ENCODE results near the gene FGFR4. TPM values are rescaled to one million over a fixed set of nuclear protein-coding genes. Genes with fewer than 3 reads are reported as not detected.
A peak's percentile ranks its signal among the peaks of the same experiment; 100 is the strongest.

FGFR4 gene
- 10 to 100 TPM; 33.7 to 63.9 TPM for total RNA-seq

GRCh38 chr5:177086654-177087397, at the start of gene FGFR4:
TSS of gene FGFR4 (plus strand) at chr5:177086915. CDS start at chr5:177089603, 2,688 bp downstream.
- intact Hi-C loops (cut with DNase I) = no loop called here
- peak; percentile 87 for ATAC-seq
- peaks cover 50% of the 10 kb centered on the region for H3K4me1 ChIP-seq
- H3K36me3 ChIP-seq (replicated peaks in 1 of 2; ENCODE audit: insufficient read depth in 1 of 2, low read depth in 2 of 2) = no peaks in the 10 kb centered on the region
- peak; percentile 84 to 93 (median 89) for DNase-seq
- no peaks in the 10 kb centered on the region for H3K27me3 ChIP-seq
- H3K27ac ChIP-seq = peak within 1 kb of the TSS; percentile 68 to 89 (median 80)
- H3K9me3 ChIP-seq = no peaks in the 10 kb centered on the region
- peak; percentile 60 to 85 (median 74) for TF ChIP-seq POLR2A (IDR thresholded peaks at IDR 0.05)
- peak; percentile 70 to 90 (median 86) for TF ChIP-seq CTCF (IDR thresholded peaks at IDR 0.05)
- WGBS, 2 donors = 0 to 2% methylated on average over 4 to 51 of the region's 68 CpGs
- H3K4me3 ChIP-seq = no peak within 1 kb of the TSS

- TF ChIP-seq POLR2A (IDR thresholded peaks at IDR 0.05) = no peak
- TF ChIP-seq CTCF (IDR thresholded peaks at IDR 0.05) = no peak
- Histone ChIP-seq H3K27me3 (no peaks in the 10 kb centered on the region), H3K4me3 (no peak overlapping the region), H3K27ac (no peak overlapping the region), H3K4me1 (no peaks in the 10 kb centered on the region), H3K9me3 (no peaks in the 10 kb centered on the region), H3K36me3 (replicated peaks in 1 of 2; ENCODE audit: insufficient read depth in 1 of 2, low read depth in 2 of 2) (no peaks in the 10 kb centered on the region)
- DNase-seq (no peak), ATAC-seq (no peak)
- intact Hi-C loops (cut with DNase I) = no loop called here
- WGBS, 2 donors = 97% methylated on average over 5 of the region's 5 CpGs
These were observed 49.8 kb upstream of the FGFR4 start for GRCh38 chr5:177036921-177037320.

GRCh38 chr5:177040814-177041420, 45.8 kb upstream of the FGFR4 start:
- no peak for DNase-seq
- Histone ChIP-seq H3K36me3 (replicated peaks in 1 of 2; ENCODE audit: insufficient read depth in 1 of 2, low read depth in 2 of 2) (no peaks in the 10 kb centered on the region), H3K4me3 (no peak overlapping the region), H3K27me3 (no peaks in the 10 kb centered on the region), H3K9me3 (no peaks in the 10 kb centered on the region), H3K4me1 (peaks cover 7% of the 10 kb centered on the region), H3K27ac (no peak overlapping the region)
- TF ChIP-seq CTCF (IDR thresholded peaks at IDR 0.05) (no peak), POLR2A (IDR thresholded peaks at IDR 0.05) (no peak)
- intact Hi-C loops (cut with DNase I) = no loop called here
- no peak for ATAC-seq
- WGBS, 2 donors = 81 to 88% methylated on average over 3 of the region's 3 CpGs

- TF ChIP-seq POLR2A (IDR thresholded peaks at IDR 0.05) (no peak), CTCF (IDR thresholded peaks at IDR 0.05) (no peak)
- no peaks in the 10 kb centered on the region for H3K27me3 ChIP-seq
- H3K27ac ChIP-seq = no peak overlapping the region
- no peak for DNase-seq
- H3K4me3 ChIP-seq = no peak overlapping the region
- H3K4me1 ChIP-seq = peaks cover 7% of the 10 kb centered on the region
- intact Hi-C loops (cut with DNase I) = no loop called here
- no peaks in the 10 kb centered on the region for H3K36me3 ChIP-seq (replicated peaks in 1 of 2; ENCODE audit: insufficient read depth in 1 of 2, low read depth in 2 of 2)
- no peak for ATAC-seq
- no peaks in the 10 kb centered on the region for H3K9me3 ChIP-seq
- WGBS, 2 donors = 96 to 100% methylated on average over 2 of the region's 2 CpGs
These were observed 44.8 kb upstream of the FGFR4 start for GRCh38 chr5:177041936-177042335.

All from body of pancreas (tissue), 4 donors.